Measurements from ENCODE around the gene RAPGEF2. TPM values are rescaled to one million over a fixed set of nuclear protein-coding genes. Genes with fewer than 3 reads are reported as not detected.

The RAPGEF2 gene
- total RNA-seq, 1 experiment from 2014 or later: 17.6 TPM

DNA sequence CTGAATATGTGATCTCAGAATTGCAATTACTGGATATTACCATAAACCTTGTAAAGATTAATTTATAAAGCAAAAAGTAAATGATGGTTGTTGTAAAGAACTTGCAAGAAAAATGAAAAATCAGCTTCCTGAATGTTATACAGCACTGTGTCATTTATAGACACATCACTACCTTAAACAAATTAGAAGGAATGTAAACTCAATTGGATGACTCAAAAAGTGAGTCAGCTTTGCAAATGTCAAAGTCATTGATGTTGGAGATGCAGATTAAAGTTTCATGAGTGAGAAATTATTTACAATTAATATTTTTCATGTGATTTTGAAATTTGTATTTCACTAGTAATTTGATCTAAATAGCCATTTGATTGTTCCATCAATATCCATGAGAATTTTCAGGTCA, 193.2 kb downstream of the RAPGEF2 start:
- Histone ChIP-seq H3K9me3 (ENCODE audit: control insufficient read depth, insufficient read depth, low read depth, low read length) (no peaks in the 10 kb centered on the region), H3K27ac (ENCODE audit: low read length) (no peak overlapping the region), H3K36me3 (ENCODE audit: control insufficient read depth, insufficient read depth, low read length) (no peaks in the 10 kb centered on the region), H3K4me1 (ENCODE audit: control insufficient read depth, insufficient read depth, low read length) (peaks cover 5% of the 10 kb centered on the region; the same call in 1 of the 2 replicates), H3K27me3 (ENCODE audit: control insufficient read depth, insufficient read depth, low read length) (no peaks in the 10 kb centered on the region), H3K4me3 (ENCODE audit: low read depth in 2 of 2, low read length in 2 of 2) (no peak overlapping the region)
- ChIA-PET CTCF (no interaction called here), POLR2A (no interaction called here)
- DNase-seq (ENCODE audit: low read depth, low spot score): no peak
- in situ Hi-C loops (cut with HindIII; ENCODE audit: low pct_unique_long_range_greater_than_20kb, low sequenced_read_pairs) (no loop called here), intact Hi-C loops (cut with micrococcal nuclease; ENCODE audit: unreplicated experiment) (no loop called here)
- TF ChIP-seq SIN3A (IDR thresholded peaks at IDR 0.05; ENCODE audit: borderline replicate concordance, insufficient read depth, low read depth, low read length): no peak
- TF ChIP-seq, protein P1, sequence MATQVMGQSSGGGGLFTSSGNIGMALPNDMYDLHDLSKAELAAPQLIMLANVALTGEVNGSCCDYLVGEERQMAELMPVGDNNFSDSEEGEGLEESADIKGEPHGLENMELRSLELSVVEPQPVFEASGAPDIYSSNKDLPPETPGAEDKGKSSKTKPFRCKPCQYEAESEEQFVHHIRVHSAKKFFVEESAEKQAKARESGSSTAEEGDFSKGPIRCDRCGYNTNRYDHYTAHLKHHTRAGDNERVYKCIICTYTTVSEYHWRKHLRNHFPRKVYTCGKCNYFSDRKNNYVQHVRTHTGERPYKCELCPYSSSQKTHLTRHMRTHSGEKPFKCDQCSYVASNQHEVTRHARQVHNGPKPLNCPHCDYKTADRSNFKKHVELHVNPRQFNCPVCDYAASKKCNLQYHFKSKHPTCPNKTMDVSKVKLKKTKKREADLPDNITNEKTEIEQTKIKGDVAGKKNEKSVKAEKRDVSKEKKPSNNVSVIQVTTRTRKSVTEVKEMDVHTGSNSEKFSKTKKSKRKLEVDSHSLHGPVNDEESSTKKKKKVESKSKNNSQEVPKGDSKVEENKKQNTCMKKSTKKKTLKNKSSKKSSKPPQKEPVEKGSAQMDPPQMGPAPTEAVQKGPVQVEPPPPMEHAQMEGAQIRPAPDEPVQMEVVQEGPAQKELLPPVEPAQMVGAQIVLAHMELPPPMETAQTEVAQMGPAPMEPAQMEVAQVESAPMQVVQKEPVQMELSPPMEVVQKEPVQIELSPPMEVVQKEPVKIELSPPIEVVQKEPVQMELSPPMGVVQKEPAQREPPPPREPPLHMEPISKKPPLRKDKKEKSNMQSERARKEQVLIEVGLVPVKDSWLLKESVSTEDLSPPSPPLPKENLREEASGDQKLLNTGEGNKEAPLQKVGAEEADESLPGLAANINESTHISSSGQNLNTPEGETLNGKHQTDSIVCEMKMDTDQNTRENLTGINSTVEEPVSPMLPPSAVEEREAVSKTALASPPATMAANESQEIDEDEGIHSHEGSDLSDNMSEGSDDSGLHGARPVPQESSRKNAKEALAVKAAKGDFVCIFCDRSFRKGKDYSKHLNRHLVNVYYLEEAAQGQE (IDR thresholded peaks at IDR 0.05; ENCODE audit: insufficient read depth in 1 of 2, low read depth in 2 of 2, low read length in 1 of 2): no peak
- TF ChIP-seq POLR2AphosphoS5 (IDR thresholded peaks at IDR 0.05; ENCODE audit: low read depth, low read length): no peak
- TF ChIP-seq, protein P2, sequence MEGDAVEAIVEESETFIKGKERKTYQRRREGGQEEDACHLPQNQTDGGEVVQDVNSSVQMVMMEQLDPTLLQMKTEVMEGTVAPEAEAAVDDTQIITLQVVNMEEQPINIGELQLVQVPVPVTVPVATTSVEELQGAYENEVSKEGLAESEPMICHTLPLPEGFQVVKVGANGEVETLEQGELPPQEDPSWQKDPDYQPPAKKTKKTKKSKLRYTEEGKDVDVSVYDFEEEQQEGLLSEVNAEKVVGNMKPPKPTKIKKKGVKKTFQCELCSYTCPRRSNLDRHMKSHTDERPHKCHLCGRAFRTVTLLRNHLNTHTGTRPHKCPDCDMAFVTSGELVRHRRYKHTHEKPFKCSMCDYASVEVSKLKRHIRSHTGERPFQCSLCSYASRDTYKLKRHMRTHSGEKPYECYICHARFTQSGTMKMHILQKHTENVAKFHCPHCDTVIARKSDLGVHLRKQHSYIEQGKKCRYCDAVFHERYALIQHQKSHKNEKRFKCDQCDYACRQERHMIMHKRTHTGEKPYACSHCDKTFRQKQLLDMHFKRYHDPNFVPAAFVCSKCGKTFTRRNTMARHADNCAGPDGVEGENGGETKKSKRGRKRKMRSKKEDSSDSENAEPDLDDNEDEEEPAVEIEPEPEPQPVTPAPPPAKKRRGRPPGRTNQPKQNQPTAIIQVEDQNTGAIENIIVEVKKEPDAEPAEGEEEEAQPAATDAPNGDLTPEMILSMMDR (IDR thresholded peaks at IDR 0.05): no peak
- no peak for TF ChIP-seq TCF7L2 (IDR thresholded peaks at IDR 0.05; ENCODE audit: low read depth, low read length)
- no TSS peak for BruUV-seq (replicated peaks)
- ATAC-seq: no peak

DNA sequence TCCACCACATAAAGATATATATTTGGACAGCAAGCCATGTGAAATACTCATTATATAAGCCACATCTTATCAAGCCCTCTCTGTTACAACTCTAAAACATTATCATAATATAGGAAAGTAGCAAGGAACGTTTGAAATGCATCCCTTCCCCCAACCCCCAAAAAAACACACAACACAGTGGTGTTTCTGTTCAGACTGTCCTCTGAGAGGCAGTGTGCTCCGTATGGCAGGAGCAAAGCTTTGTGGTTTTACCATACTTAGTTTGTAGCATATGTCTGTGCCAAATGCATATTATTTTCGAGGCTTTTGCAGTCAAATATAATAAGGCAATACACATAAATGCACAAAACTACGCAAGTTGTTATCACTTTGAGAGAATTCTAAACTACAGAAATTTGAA, 194.2 kb downstream of the RAPGEF2 start:
- DNase-seq (ENCODE audit: low read depth, low spot score) (no peak), ATAC-seq (peak; percentile 56; the same call in 1 of the 2 replicates)
- TF ChIP-seq, protein P2 (IDR thresholded peaks at IDR 0.05): peak; percentile 20; the same call in 1 of the 2 replicates
- TF ChIP-seq, protein P1 (IDR thresholded peaks at IDR 0.05; ENCODE audit: insufficient read depth in 1 of 2, low read depth in 2 of 2, low read length in 1 of 2): no peak
- BruUV-seq (replicated peaks): no TSS peak
- ChIA-PET CTCF (no interaction called here), POLR2A (no interaction called here)
- Histone ChIP-seq H3K4me1 (ENCODE audit: control insufficient read depth, insufficient read depth, low read length) (peaks cover 5% of the 10 kb centered on the region; the same call in 1 of the 2 replicates), H3K27ac (ENCODE audit: low read length) (no peak overlapping the region), H3K36me3 (ENCODE audit: control insufficient read depth, insufficient read depth, low read length) (no peaks in the 10 kb centered on the region), H3K4me3 (ENCODE audit: low read depth in 2 of 2, low read length in 2 of 2) (no peak overlapping the region), H3K9me3 (ENCODE audit: control insufficient read depth, insufficient read depth, low read depth, low read length) (no peaks in the 10 kb centered on the region), H3K27me3 (ENCODE audit: control insufficient read depth, insufficient read depth, low read length) (no peaks in the 10 kb centered on the region)
- in situ Hi-C loops (cut with HindIII; ENCODE audit: low pct_unique_long_range_greater_than_20kb, low sequenced_read_pairs) (no loop called here), intact Hi-C loops (cut with micrococcal nuclease; ENCODE audit: unreplicated experiment) (no loop called here)

Data from Panc1 (cell line).